GM12878 (cell line): ENCODE results near the gene TRPV3. TPM values are rescaled to one million over a fixed set of nuclear protein-coding genes. Genes with fewer than 3 reads are reported as not detected.
A peak's percentile ranks its signal among the peaks of the same experiment; 100 is the strongest.

Experiments
- BRCA1 ChIP-seq: IDR thresholded peaks from 2 replicates; pipeline ENCODE4 v1.6.1; 2011; ENCODE audit warnings: low read depth, low read length, improper control_type of control experiment
- CBFB ChIP-seq: IDR thresholded peaks from 2 replicates; pipeline ENCODE4 v1.6.1; 2016; ENCODE audit warnings: antibody characterized with exemption, low read depth
- CTCF ChIP-seq, 3 experiments: IDR thresholded peaks in 2 of 3; conservative IDR thresholded peaks in 1 of 3; 2 replicates each; pipeline ENCODE4 v1.5.1; 2011; ENCODE audit warnings: low read depth in 3 of 3, low read length in 3 of 3, mild to moderate bottlenecking in 3 of 3, control low read depth in 2 of 3, moderate library complexity in 2 of 3, inconsistent platforms in 1 of 3, mixed read lengths in 1 of 3; ENCODE audit not compliant: control insufficient read depth in 2 of 3, insufficient read depth in 1 of 3; ENCODE audit errors: extremely low read depth in 1 of 3
- E2F8 ChIP-seq: fragments of 450-650 bp; IDR thresholded peaks from 2 replicates; pipeline ENCODE4 v1.6.1; 2018; ENCODE audit warnings: mild to moderate bottlenecking, low read depth, moderate library complexity; ENCODE audit not compliant: partially characterized antibody
- FOS ChIP-seq: IDR thresholded peaks from 3 replicates; pipeline ENCODE4 v1.6.1; 2011; ENCODE audit warnings: borderline replicate concordance; ENCODE audit not compliant: insufficient read length; ENCODE audit errors: extremely low read depth
- IRF4 ChIP-seq: IDR thresholded peaks from 2 replicates; pipeline ENCODE4 v1.6.1; 2011; ENCODE audit warnings: low read depth, low read length
- LARP7 ChIP-seq: fragments of 450-650 bp; IDR thresholded peaks from 2 replicates; pipeline ENCODE4 v1.6.1; 2017; ENCODE audit warnings: mild to moderate bottlenecking
- NKRF ChIP-seq: fragments of 450-650 bp; conservative IDR thresholded peaks from 2 replicates; pipeline ENCODE4 v1.6.1; 2017; ENCODE audit warnings: mild to moderate bottlenecking, moderate library complexity
- RB1 ChIP-seq: fragments of 450-650 bp; formaldehyde crosslinking; IDR thresholded peaks from 2 replicates; pipeline ENCODE4 v1.6.1; 2017; ENCODE audit warnings: mild to moderate bottlenecking, borderline replicate concordance
- RELA ChIP-seq: fragments of 450-650 bp; IDR thresholded peaks from 2 replicates; pipeline ENCODE4 v1.8.0; 2014; ENCODE audit warnings: borderline replicate concordance; ENCODE audit not compliant: partially characterized antibody
- TAF1 ChIP-seq: IDR thresholded peaks from 2 replicates; pipeline ENCODE4 v1.6.1; 2011; ENCODE audit warnings: mild to moderate bottlenecking, low read depth, low read length, borderline replicate concordance
- ZBTB33 ChIP-seq: fragments of 450-650 bp; IDR thresholded peaks from 2 replicates; pipeline ENCODE4 v1.6.1; 2017; ENCODE audit warnings: mild to moderate bottlenecking
- ZZZ3 ChIP-seq: IDR thresholded peaks from 2 replicates; pipeline ENCODE4 v1.6.1; 2011; ENCODE audit warnings: low read depth; ENCODE audit not compliant: control insufficient read depth, insufficient read length
- polyA plus RNA-seq, 11 experiments: library from polyadenylated mRNA; depleted of rRNA in 4 of 11; unstranded in 6 of 11; stranded (reverse) in 5 of 11; fragments of >200 nt; fragmentation: Nextera tagmentation in 4 of 11; fragmentation: Illumina TruSeq in 1 of 11; extraction: Ambion mirVana in 4 of 11; extraction: Trizol in 1 of 11; gene quantifications; 1 replicate in 1 of 11; 2 replicates in 10 of 11; pipeline versions ENCODE4 v1.2.1 to v1.2.3, GENCODE V29; 2011 to 2016; ENCODE audit warnings: inconsistent platforms in 2 of 11, missing spikeins in 2 of 11, low read depth in 1 of 11
- total RNA-seq, 4 experiments: library from RNA; depleted of rRNA in 3 of 4; stranded (reverse); fragments of >200 nt in 3 of 4; fragmentation: Illumina TruSeq in 1 of 4; extraction: Trizol in 1 of 4; gene quantifications; 2 replicates each; pipeline versions ENCODE4 v1.2.1 to v1.2.3, GENCODE V29; 2013 to 2021
- TF ChIP-seq, protein P1 (sequence below): fragments of 150-350 bp; IDR thresholded peaks from 2 replicates; pipeline ENCODE4 v1.6.1; 2016; ENCODE audit warnings: low read depth, low read length

Gene TRPV3
- total and polyA plus RNA-seq, 10 of the 15 experiments (the other 5 are each of a cell fraction or from before 2014, with no cell fraction given) = 0.52 to 12.0 (median 2.7) TPM

DNA sequence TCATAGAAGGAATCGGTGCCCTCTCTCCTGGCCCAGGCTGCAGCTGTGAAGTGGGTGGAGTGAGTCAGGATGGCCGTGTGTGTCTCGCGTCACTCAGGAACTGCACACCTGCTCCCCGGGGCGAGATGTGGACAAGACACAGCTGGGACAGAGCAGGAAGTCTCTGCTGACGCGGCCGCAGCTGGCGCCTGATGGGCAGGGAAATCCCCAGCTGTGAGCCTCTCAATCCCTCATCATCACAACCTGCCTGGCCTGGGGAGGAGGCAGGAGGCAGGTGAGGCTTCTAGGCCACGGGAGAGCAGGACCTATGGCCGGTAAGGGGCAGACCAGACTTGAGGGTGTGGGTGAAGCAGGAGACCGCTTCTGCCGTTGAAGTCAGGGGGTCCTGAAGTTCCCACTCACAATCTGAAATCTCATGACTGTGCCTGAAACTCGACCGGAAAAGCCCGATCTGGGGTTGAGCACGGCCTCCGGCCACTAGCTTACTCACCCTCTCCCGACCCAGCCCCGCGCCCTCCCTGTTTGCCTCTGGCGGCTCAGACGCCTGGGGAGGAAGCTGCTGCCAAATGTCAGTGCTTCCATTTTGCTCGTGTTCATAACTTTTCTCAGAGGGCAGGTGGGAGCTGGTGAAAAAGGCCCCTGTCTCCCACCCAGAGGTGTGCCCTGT is 1.1 kb upstream of the TRPV3 start (continued):
- TF ChIP-seq ZZZ3 (no peak), IRF4 (no peak), LARP7 (no peak), RB1 (no peak), NKRF (peak; percentile 27; the same call in 1 of the 2 replicates), FOS (no peak), CBFB (peak; percentile 76), TAF1 (peak; percentile 59; the same call in 1 of the 2 replicates), BRCA1 (0 out of 2 replicates have a peak, but pooled peaks have one; percentile 42), RELA (peak; percentile 93), CTCF (IDR thresholded peaks at IDR 0.05 in 2 of 3, conservative IDR thresholded peaks at IDR 0.05 in 1 of 3; ENCODE audit: control insufficient read depth in 2 of 3, extremely low read depth in 1 of 3, insufficient read depth in 1 of 3, low read depth in 3 of 3, low read length in 3 of 3) (no peak), E2F8 (no peak), ZBTB33 (no peak)
- TF ChIP-seq, protein P1, sequence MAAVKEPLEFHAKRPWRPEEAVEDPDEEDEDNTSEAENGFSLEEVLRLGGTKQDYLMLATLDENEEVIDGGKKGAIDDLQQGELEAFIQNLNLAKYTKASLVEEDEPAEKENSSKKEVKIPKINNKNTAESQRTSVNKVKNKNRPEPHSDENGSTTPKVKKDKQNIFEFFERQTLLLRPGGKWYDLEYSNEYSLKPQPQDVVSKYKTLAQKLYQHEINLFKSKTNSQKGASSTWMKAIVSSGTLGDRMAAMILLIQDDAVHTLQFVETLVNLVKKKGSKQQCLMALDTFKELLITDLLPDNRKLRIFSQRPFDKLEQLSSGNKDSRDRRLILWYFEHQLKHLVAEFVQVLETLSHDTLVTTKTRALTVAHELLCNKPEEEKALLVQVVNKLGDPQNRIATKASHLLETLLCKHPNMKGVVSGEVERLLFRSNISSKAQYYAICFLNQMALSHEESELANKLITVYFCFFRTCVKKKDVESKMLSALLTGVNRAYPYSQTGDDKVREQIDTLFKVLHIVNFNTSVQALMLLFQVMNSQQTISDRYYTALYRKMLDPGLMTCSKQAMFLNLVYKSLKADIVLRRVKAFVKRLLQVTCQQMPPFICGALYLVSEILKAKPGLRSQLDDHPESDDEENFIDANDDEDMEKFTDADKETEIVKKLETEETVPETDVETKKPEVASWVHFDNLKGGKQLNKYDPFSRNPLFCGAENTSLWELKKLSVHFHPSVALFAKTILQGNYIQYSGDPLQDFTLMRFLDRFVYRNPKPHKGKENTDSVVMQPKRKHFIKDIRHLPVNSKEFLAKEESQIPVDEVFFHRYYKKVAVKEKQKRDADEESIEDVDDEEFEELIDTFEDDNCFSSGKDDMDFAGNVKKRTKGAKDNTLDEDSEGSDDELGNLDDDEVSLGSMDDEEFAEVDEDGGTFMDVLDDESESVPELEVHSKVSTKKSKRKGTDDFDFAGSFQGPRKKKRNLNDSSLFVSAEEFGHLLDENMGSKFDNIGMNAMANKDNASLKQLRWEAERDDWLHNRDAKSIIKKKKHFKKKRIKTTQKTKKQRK = no peak
